ENCODE data around the gene CLCN3.

DNA sequence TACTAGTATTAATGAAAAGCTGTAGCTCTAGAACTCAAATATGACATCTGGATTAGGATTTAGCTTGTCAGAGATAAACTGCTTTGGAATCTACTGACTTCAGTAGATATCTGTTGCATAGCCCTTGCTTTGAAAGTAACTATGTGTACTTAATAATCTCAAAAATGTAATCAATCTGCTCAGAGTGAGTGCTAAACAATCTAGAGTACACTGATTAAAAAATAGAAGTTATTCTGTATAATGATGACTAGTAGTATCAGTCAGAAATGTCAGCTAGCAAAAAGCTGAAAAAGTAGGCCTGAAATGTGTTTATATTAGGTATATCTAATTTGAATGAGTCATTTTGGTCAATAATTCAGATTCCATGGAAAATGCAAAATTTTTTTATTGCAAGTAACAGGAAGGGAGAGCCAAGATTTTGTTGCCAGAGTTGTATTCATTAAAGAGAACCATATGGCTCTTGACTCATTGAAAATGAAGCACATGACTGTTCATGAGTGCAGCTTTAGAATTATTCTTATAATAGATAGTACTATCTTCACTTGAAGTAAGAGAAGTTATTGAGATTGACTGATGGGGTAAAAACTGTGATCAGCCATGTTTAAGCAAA lies 20.0 kb downstream of the CLCN3 start:
- TF ChIP-seq CTCF (conservative IDR thresholded peaks at IDR 0.05; ENCODE audit: low read length): no peak
- TF ChIP-seq EZH2phosphoT487 (IDR thresholded peaks at IDR 0.05; ENCODE audit: borderline replicate concordance): no peak

All from Loucy (cell line).